GM23338 (cell line): Measurements from ENCODE around the gene MAP3K21. TPM values are rescaled to one million over a fixed set of nuclear protein-coding genes. Genes with fewer than 3 reads are reported as not detected.

Source experiments
- ATAC-seq: fragments of 200-7000 bp; cut with Tn5 transposase; 3 replicates; pipeline ENCODE4 v1.9.1; 2020
- DNase-seq: peaks from one replicate; pipeline ENCODE4 v3.0.0-alpha.2; 2015; ENCODE audit warnings: low spot score
- H2AFZ ChIP-seq: fragments of 200-600 bp; sonication (generic); 2 replicates; pipeline ENCODE4 v1.8.0; 2016; ENCODE audit warnings: antibody characterized with exemption, mild to moderate bottlenecking, moderate library complexity
- H3F3A ChIP-seq: fragments of 200-600 bp; sonication (generic); replicated peaks from 2 replicates; pipeline ENCODE4 v1.8.0; 2017; ENCODE audit warnings: antibody characterized with exemption, mixed run types, low read depth
- H3K27ac ChIP-seq: fragments of 200-600 bp; sonication (generic); 2 replicates; pipeline ENCODE4 v1.6.1; 2016; ENCODE audit warnings: low read depth
- H3K27me3 ChIP-seq: fragments of 200-600 bp; sonication (generic); 2 replicates; pipeline ENCODE4 v1.8.0; 2016; ENCODE audit warnings: mild to moderate bottlenecking, mixed run types, moderate library complexity; ENCODE audit not compliant: insufficient read depth
- H3K36me3 ChIP-seq: fragments of 200-600 bp; sonication (generic); 2 replicates; pipeline ENCODE4 v1.8.0; 2016; ENCODE audit warnings: mild to moderate bottlenecking; ENCODE audit not compliant: insufficient read depth
- H3K4me1 ChIP-seq: fragments of 200-600 bp; sonication (generic); 2 replicates; pipeline ENCODE4 v1.8.0; 2016; ENCODE audit warnings: mild to moderate bottlenecking, moderate library complexity; ENCODE audit not compliant: insufficient read depth
- H3K4me2 ChIP-seq: fragments of 200-600 bp; sonication (generic); 2 replicates; pipeline ENCODE4 v1.7.1; 2017; ENCODE audit warnings: mixed run types
- H3K4me3 ChIP-seq: fragments of 200-600 bp; sonication (generic); 2 replicates; pipeline ENCODE4 v1.6.1; 2016; ENCODE audit warnings: mixed run types
- H3K79me2 ChIP-seq: fragments of 200-600 bp; sonication (generic); replicated peaks from 2 replicates; pipeline ENCODE4 v1.8.0; 2017; ENCODE audit warnings: mild to moderate bottlenecking; ENCODE audit not compliant: insufficient read depth
- H3K9me2 ChIP-seq: fragments of 200-600 bp; sonication (generic); 2 replicates; pipeline ENCODE4 v1.8.0; 2017; ENCODE audit not compliant: insufficient read depth
- H4K20me1 ChIP-seq: fragments of 200-600 bp; sonication (generic); replicated peaks from 2 replicates; pipeline ENCODE4 v1.8.0; 2017; ENCODE audit warnings: mild to moderate bottlenecking; ENCODE audit not compliant: insufficient read depth
- H3K27ac Mint-ChIP-seq: 2 replicates; pipeline ENCODE4 v1.8.0; 2020; ENCODE audit warnings: inconsistent platforms, mild to moderate bottlenecking, moderate library complexity, mixed read lengths
- H3K27me3 Mint-ChIP-seq: 3 replicates; pipeline ENCODE4 v1.8.0; 2022; ENCODE audit warnings: low read depth, mild to moderate bottlenecking, moderate library complexity, mixed read lengths, inconsistent platforms; ENCODE audit not compliant: insufficient read depth, poor library complexity
- H3K36me3 Mint-ChIP-seq: 3 replicates; pipeline ENCODE4 v1.8.0; 2021; ENCODE audit warnings: low read depth, mild to moderate bottlenecking, inconsistent platforms, moderate library complexity, mixed read lengths
- H3K4me1 Mint-ChIP-seq: 3 replicates; pipeline ENCODE4 v1.8.0; 2020; ENCODE audit warnings: mild to moderate bottlenecking, inconsistent platforms, mixed read lengths
- H3K4me3 Mint-ChIP-seq: 3 replicates; pipeline ENCODE4 v1.8.0; 2021; ENCODE audit warnings: moderate library complexity, mild to moderate bottlenecking, inconsistent platforms, mixed read lengths
- H3K9me3 Mint-ChIP-seq: 3 replicates; pipeline ENCODE4 v1.8.0; 2020; ENCODE audit warnings: moderate library complexity, mild to moderate bottlenecking, inconsistent platforms, mixed read lengths
- CREB1 ChIP-seq: fragments of 250-450 bp; sonication (Bioruptor Pico); IDR thresholded peaks from 2 replicates; pipeline ENCODE4 v1.5.0; 2020; ENCODE audit warnings: low read depth, mild to moderate bottlenecking, moderate library complexity
- EZH2 ChIP-seq: fragments of 200-600 bp; sonication (generic); IDR thresholded peaks from one replicate; pipeline ENCODE4 v1.8.0; 2017; ENCODE audit warnings: antibody characterized with exemption, mild to moderate bottlenecking, low read depth; ENCODE audit not compliant: unreplicated experiment
- EZH2phosphoT487 ChIP-seq: fragments of 200-600 bp; sonication (generic); IDR thresholded peaks from one replicate; pipeline ENCODE4 v1.8.1; 2018; ENCODE audit warnings: antibody characterized with exemption; ENCODE audit not compliant: unreplicated experiment
- JUNB ChIP-seq: IDR thresholded peaks from one replicate; pipeline ENCODE4 v1.6.1; 2016; ENCODE audit warnings: antibody characterized with exemption; ENCODE audit not compliant: unreplicated experiment
- NANOG ChIP-seq: IDR thresholded peaks from 2 replicates; pipeline ENCODE4 v1.6.1; 2016; ENCODE audit warnings: antibody characterized with exemption, borderline replicate concordance
- POLR2AphosphoS5 ChIP-seq: IDR thresholded peaks from 2 replicates; pipeline ENCODE4 v1.6.1; 2016; ENCODE audit warnings: antibody characterized with exemption, low read depth
- REST ChIP-seq: IDR thresholded peaks from one replicate; pipeline ENCODE4 v1.6.1; 2018; ENCODE audit warnings: antibody characterized with exemption; ENCODE audit not compliant: unreplicated experiment
- STAT1 ChIP-seq: IDR thresholded peaks from one replicate; pipeline ENCODE4 v1.6.1; 2016; ENCODE audit warnings: antibody characterized with exemption; ENCODE audit not compliant: unreplicated experiment
- ZNF114 ChIP-seq: fragments of 250-450 bp; sonication (Bioruptor Pico); IDR thresholded peaks from 2 replicates; pipeline ENCODE4 v1.5.0; 2020; ENCODE audit warnings: mild to moderate bottlenecking, moderate library complexity
- ZNF331 ChIP-seq: fragments of 250-450 bp; sonication (Bioruptor Pico); IDR thresholded peaks from 2 replicates; pipeline ENCODE4 v1.5.0; 2020; ENCODE audit warnings: low read depth, mild to moderate bottlenecking, moderate library complexity
- polyA plus RNA-seq: library from polyadenylated mRNA; unstranded; fragments of >200 nt; fragmentation: Nextera tagmentation; extraction: Ambion mirVana; gene quantifications from 2 replicates; pipeline ENCODE4 v1.2.1, GENCODE V29; 2016
- total RNA-seq: library from RNA; depleted of rRNA; stranded (reverse); fragments of >200 nt; shearing (Covaris generic); gene quantifications from 2 replicates; pipeline ENCODE4 v1.2.3, GENCODE V29; 2014
- TF ChIP-seq, protein P1 (sequence below): IDR thresholded peaks from 2 replicates; pipeline ENCODE4 v1.6.1; 2016; ENCODE audit warnings: antibody characterized with exemption
- TF ChIP-seq, protein P2 (sequence below), 2 experiments: fragments of 200-600 bp in 1 of 2; sonication (generic) in 1 of 2; conservative IDR thresholded peaks; 2 replicates each; pipeline versions ENCODE4 v1.5.1 to v1.6.1; 2016 to 2017; ENCODE audit warnings: antibody characterized with exemption in 2 of 2, low read depth in 2 of 2, mild to moderate bottlenecking in 2 of 2, moderate library complexity in 1 of 2
- TF ChIP-seq, protein P3 (sequence below): fragments of 250-450 bp; sonication (Bioruptor Pico); IDR thresholded peaks from 2 replicates; pipeline ENCODE4 v1.5.0; 2020; ENCODE audit warnings: mild to moderate bottlenecking, moderate library complexity

Gene MAP3K21
- total and polyA plus RNA-seq, 2 experiments from 2014 or later: 11.7 to 40.1 TPM

DNA sequence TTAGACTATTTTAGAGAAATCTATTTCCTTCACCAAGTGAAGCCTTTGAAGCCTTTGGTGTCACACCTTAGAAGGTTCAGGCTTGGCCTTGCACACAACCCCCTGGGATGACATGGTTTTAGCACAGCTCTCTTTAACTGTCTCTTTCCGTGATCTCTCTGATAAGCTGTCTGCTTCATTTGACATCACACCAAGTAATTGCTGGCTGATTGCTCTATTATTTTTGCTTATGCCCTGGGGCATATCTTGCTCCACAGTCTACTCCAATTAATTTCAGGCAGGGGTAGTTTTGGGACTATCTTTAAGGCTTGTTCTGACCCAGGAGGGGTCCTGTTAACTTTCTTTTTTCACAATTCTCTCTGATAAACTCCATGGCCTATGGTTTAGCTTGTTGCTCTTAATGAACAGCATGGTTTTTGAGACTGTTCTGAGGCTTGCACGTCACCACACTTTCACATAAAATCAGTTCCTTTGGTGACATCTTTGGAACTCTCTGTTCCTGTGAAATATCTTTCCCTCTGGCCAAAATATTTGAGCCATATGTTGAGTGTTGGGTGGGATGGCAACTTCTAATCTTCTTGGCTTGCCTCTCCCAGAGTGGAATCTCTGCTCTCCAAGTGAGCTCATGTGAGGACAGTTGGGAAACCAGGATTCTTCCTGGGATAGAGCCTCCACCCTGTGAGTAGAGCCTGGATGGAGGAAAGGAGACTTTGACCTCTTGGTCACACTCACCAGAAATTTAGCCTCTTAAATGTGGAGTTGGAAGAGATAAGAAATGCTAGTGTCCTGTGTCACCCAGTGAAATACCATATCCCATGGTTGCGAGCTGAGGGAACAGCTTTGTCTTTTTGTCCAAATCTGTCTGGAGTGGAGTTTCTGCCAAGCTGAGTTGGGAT, 63.6 kb downstream of the MAP3K21 start:
- no peak overlapping the region for H3K4me3 Mint-ChIP-seq
- Histone ChIP-seq H3K27ac (no peak overlapping the region), H3K4me3 (no peak overlapping the region), H3K79me2 (no peaks in the 10 kb centered on the region), H3K36me3 (no peaks in the 10 kb centered on the region), H3K4me2 (no peak overlapping the region), H2AFZ (no peak overlapping the region), H3K27me3 (no peaks in the 10 kb centered on the region), H4K20me1 (no peaks in the 10 kb centered on the region), H3F3A (no peaks in the 10 kb centered on the region), H3K9me2 (no peaks in the 10 kb centered on the region), H3K4me1 (peaks cover 15% of the 10 kb centered on the region)
- peaks cover 7% of the 10 kb centered on the region; the same call in 2 of the 3 replicates for H3K4me1 Mint-ChIP-seq
- TF ChIP-seq NANOG (no peak), STAT1 (no peak), JUNB (no peak), REST (no peak), ZNF331 (CRISPR knock-in tag) (no peak), CREB1 (CRISPR knock-in tag) (no peak), EZH2 (no peak), ZNF114 (CRISPR knock-in tag) (no peak), POLR2AphosphoS5 (no peak), EZH2phosphoT487 (no peak)
- TF ChIP-seq, protein P1, sequence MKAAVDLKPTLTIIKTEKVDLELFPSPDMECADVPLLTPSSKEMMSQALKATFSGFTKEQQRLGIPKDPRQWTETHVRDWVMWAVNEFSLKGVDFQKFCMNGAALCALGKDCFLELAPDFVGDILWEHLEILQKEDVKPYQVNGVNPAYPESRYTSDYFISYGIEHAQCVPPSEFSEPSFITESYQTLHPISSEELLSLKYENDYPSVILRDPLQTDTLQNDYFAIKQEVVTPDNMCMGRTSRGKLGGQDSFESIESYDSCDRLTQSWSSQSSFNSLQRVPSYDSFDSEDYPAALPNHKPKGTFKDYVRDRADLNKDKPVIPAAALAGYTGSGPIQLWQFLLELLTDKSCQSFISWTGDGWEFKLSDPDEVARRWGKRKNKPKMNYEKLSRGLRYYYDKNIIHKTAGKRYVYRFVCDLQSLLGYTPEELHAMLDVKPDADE: no peak
- TF ChIP-seq, protein P2, sequence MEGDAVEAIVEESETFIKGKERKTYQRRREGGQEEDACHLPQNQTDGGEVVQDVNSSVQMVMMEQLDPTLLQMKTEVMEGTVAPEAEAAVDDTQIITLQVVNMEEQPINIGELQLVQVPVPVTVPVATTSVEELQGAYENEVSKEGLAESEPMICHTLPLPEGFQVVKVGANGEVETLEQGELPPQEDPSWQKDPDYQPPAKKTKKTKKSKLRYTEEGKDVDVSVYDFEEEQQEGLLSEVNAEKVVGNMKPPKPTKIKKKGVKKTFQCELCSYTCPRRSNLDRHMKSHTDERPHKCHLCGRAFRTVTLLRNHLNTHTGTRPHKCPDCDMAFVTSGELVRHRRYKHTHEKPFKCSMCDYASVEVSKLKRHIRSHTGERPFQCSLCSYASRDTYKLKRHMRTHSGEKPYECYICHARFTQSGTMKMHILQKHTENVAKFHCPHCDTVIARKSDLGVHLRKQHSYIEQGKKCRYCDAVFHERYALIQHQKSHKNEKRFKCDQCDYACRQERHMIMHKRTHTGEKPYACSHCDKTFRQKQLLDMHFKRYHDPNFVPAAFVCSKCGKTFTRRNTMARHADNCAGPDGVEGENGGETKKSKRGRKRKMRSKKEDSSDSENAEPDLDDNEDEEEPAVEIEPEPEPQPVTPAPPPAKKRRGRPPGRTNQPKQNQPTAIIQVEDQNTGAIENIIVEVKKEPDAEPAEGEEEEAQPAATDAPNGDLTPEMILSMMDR (conservative IDR thresholded peaks at IDR 0.05; ENCODE audit: low read depth in 2 of 2): no peak
- TF ChIP-seq, protein P3, sequence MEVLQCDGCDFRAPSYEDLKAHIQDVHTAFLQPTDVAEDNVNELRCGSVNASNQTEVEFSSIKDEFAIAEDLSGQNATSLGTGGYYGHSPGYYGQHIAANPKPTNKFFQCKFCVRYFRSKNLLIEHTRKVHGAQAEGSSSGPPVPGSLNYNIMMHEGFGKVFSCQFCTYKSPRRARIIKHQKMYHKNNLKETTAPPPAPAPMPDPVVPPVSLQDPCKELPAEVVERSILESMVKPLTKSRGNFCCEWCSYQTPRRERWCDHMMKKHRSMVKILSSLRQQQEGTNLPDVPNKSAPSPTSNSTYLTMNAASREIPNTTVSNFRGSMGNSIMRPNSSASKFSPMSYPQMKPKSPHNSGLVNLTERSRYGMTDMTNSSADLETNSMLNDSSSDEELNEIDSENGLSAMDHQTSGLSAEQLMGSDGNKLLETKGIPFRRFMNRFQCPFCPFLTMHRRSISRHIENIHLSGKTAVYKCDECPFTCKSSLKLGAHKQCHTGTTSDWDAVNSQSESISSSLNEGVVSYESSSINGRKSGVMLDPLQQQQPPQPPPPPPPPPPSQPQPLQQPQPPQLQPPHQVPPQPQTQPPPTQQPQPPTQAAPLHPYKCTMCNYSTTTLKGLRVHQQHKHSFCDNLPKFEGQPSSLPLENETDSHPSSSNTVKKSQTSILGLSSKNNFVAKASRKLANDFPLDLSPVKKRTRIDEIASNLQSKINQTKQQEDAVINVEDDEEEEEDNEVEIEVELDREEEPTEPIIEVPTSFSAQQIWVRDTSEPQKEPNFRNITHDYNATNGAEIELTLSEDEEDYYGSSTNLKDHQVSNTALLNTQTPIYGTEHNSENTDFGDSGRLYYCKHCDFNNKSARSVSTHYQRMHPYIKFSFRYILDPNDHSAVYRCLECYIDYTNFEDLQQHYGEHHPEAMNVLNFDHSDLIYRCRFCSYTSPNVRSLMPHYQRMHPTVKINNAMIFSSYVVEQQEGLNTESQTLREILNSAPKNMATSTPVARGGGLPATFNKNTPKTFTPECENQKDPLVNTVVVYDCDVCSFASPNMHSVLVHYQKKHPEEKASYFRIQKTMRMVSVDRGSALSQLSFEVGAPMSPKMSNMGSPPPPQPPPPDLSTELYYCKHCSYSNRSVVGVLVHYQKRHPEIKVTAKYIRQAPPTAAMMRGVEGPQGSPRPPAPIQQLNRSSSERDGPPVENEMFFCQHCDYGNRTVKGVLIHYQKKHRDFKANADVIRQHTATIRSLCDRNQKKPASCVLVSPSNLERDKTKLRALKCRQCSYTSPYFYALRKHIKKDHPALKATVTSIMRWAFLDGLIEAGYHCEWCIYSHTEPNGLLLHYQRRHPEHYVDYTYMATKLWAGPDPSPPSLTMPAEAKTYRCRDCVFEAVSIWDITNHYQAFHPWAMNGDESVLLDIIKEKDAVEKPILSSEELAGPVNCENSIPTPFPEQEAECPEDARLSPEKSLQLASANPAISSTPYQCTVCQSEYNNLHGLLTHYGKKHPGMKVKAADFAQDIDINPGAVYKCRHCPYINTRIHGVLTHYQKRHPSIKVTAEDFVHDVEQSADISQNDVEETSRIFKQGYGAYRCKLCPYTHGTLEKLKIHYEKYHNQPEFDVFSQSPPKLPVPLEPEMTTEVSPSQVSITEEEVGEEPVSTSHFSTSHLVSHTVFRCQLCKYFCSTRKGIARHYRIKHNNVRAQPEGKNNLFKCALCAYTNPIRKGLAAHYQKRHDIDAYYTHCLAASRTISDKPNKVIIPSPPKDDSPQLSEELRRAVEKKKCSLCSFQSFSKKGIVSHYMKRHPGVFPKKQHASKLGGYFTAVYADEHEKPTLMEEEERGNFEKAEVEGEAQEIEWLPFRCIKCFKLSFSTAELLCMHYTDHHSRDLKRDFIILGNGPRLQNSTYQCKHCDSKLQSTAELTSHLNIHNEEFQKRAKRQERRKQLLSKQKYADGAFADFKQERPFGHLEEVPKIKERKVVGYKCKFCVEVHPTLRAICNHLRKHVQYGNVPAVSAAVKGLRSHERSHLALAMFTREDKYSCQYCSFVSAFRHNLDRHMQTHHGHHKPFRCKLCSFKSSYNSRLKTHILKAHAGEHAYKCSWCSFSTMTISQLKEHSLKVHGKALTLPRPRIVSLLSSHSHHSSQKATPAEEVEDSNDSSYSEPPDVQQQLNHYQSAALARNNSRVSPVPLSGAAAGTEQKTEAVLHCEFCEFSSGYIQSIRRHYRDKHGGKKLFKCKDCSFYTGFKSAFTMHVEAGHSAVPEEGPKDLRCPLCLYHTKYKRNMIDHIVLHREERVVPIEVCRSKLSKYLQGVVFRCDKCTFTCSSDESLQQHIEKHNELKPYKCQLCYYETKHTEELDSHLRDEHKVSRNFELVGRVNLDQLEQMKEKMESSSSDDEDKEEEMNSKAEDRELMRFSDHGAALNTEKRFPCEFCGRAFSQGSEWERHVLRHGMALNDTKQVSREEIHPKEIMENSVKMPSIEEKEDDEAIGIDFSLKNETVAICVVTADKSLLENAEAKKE: no peak
- no peak overlapping the region for H3K27ac Mint-ChIP-seq
- H3K9me3 Mint-ChIP-seq: peaks cover 6% of the 10 kb centered on the region; the same call in 2 of the 3 replicates
- H3K27me3 Mint-ChIP-seq: peaks cover 2% of the 10 kb centered on the region
- H3K36me3 Mint-ChIP-seq: no peaks in the 10 kb centered on the region
- no peak for DNase-seq
- no peak for ATAC-seq
